Panc1 (cell line): Measurements from ENCODE around the gene CDK5RAP2. TPM values are rescaled to one million over a fixed set of nuclear protein-coding genes. Genes with fewer than 3 reads are reported as not detected.

Experiments
- ATAC-seq: fragments of 200-7000 bp; cut with Tn5 transposase; 2 replicates; pipeline ENCODE4 v1.9.1; 2020; ENCODE audit warnings: mild to moderate bottlenecking, moderate library complexity
- BruUV-seq: library from RNA; stranded (reverse); fragments of 400-500 nt; replicated peaks from 2 replicates; lab custom pipeline; 2021; lab: Mats Ljungman, UMichigan
- CTCF ChIA-PET: fragments of 300-600 bp; sonication (Branson Sonifier 250); formaldehyde crosslinking; loops from one replicate; lab custom pipeline; 2022; ENCODE audit warnings: antibody characterized with exemption; lab: Charles Lee
- POLR2A ChIA-PET: fragments of 300-600 bp; sonication (Branson Sonifier 250); formaldehyde crosslinking; loops from one replicate; lab custom pipeline; 2022; ENCODE audit warnings: antibody characterized with exemption; lab: Charles Lee
- DNase-seq: peaks from one replicate; pipeline ENCODE4 v3.0.0-alpha.2; 2010; ENCODE audit warnings: low read depth, low spot score
- H3K27ac ChIP-seq: 2 replicates; pipeline ENCODE4 v1.5.1; 2011; ENCODE audit warnings: mild to moderate bottlenecking, low read length, inconsistent platforms
- H3K27me3 ChIP-seq: fragments of 200-500 bp; sonication (Bioruptor generic); 2 replicates; pipeline ENCODE4 v1.6.0; 2014; ENCODE audit warnings: low read length, inconsistent platforms; ENCODE audit not compliant: control insufficient read depth, insufficient read depth
- H3K36me3 ChIP-seq: fragments of 200-500 bp; sonication (Bioruptor generic); 2 replicates; pipeline ENCODE4 v1.5.1; 2014; ENCODE audit warnings: inconsistent platforms, mild to moderate bottlenecking, low read length, moderate library complexity; ENCODE audit not compliant: control insufficient read depth, insufficient read depth
- H3K4me1 ChIP-seq: 2 replicates; pipeline ENCODE4 v1.5.1; 2011; ENCODE audit warnings: inconsistent platforms, mild to moderate bottlenecking, low read length, moderate library complexity; ENCODE audit not compliant: control insufficient read depth, insufficient read depth
- H3K4me3 ChIP-seq, 2 experiments: 2 replicates each; pipeline ENCODE4 v1.5.1; 2011 to 2012; ENCODE audit warnings: low read depth in 2 of 2, low read length in 2 of 2, mild to moderate bottlenecking in 2 of 2, inconsistent platforms in 1 of 2, moderate library complexity in 1 of 2
- H3K9me3 ChIP-seq: fragments of 200-500 bp; sonication (Bioruptor generic); 2 replicates; pipeline ENCODE4 v1.5.1; 2014; ENCODE audit warnings: low read depth, mild to moderate bottlenecking, inconsistent platforms, low read length, moderate library complexity; ENCODE audit not compliant: control insufficient read depth, insufficient read depth
- POLR2AphosphoS5 ChIP-seq: IDR thresholded peaks from 2 replicates; pipeline ENCODE4 v1.6.1; 2012; ENCODE audit warnings: mild to moderate bottlenecking, low read depth, low read length, moderate library complexity
- SIN3A ChIP-seq: IDR thresholded peaks from 2 replicates; pipeline ENCODE4 v1.6.1; 2012; ENCODE audit warnings: low read depth, mild to moderate bottlenecking, low read length, moderate library complexity, borderline replicate concordance; ENCODE audit not compliant: insufficient read depth
- TCF7L2 ChIP-seq: IDR thresholded peaks from 2 replicates; pipeline ENCODE4 v1.6.1; 2011; ENCODE audit warnings: mild to moderate bottlenecking, low read depth, low read length, inconsistent platforms
- in situ Hi-C: cut with HindIII; loops from 2 replicates; pipeline ENCODE4 v1.10.0; 2016; ENCODE audit warnings: low sequenced_read_pairs, low pct_unique_long_range_greater_than_20kb
- intact Hi-C: fragments of 100-400 bp; cut with micrococcal nuclease; formaldehyde crosslinking; loops from one replicate; pipeline ENCODE4 v1.10.0; 2022; ENCODE audit not compliant: unreplicated experiment
- total RNA-seq: library from RNA; stranded (reverse); gene quantifications from one replicate; pipeline ENCODE4 v1.2.1, GENCODE V29; 2021; ENCODE audit not compliant: unreplicated experiment
- TF ChIP-seq, protein P1 (sequence below), 2 experiments: IDR thresholded peaks; 2 replicates each; pipeline ENCODE4 v1.6.1; 2011 to 2012; ENCODE audit warnings: low read depth in 2 of 2, control low read depth in 1 of 2, low read length in 1 of 2, mild to moderate bottlenecking in 1 of 2, moderate library complexity in 1 of 2; ENCODE audit not compliant: insufficient read depth in 1 of 2
- TF ChIP-seq, protein P2 (sequence below): fragments of 450-650 bp; IDR thresholded peaks from 2 replicates; pipeline ENCODE4 v1.5.1; 2017; ENCODE audit warnings: mild to moderate bottlenecking

CDK5RAP2 gene
- total RNA-seq, 1 experiment from 2014 or later, result 47.7 TPM

DNA sequence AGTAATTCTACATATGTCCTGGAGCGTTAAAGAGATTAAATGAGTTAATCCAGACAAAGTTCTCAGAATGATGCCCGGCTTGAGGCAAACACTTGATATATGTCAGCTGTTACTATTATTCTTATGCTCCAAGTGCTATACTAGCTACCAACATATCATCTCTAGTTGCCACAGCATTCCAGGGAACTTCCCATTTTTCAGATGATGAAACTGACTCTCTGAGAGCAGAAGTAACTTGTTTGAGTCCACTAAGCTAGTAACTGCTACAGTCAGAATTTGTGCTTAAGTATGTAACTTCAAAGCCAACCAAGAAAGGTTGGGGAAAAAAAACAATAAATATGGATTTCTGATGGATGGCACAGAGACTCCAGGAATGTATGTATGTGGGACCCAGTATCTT is 98.1 kb downstream of the CDK5RAP2 start:
- no peak for ATAC-seq

DNA sequence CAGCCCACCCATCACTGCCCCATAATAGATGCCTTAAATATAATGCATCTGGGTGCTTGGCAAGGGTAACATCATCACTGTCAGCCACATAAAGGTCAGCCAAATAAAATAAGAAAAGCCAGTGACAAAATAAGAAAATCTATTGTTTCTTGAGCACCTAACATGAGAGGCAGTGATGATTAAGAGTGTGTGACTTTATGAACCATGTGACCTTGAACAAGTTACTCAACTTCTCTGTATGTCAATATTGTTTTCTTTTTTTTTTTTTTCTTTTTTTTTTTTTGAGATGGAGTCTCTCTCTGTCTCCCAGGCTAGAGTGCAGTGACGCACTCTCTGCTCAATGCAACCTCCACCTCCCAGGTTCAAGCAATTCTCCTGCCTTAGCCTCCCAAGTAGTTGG is 98.7 kb downstream of the CDK5RAP2 start:
- Histone ChIP-seq H3K27ac (no peak overlapping the region), H3K4me1 (no peaks in the 10 kb centered on the region), H3K36me3 (peaks cover 3% of the 10 kb centered on the region; the same call in 1 of the 2 replicates), H3K27me3 (no peaks in the 10 kb centered on the region), H3K4me3 (no peak overlapping the region), H3K9me3 (no peaks in the 10 kb centered on the region)
- intact Hi-C loops, result no loop called here
- no peak for TF ChIP-seq POLR2AphosphoS5
- TF ChIP-seq TCF7L2, result no peak
- TF ChIP-seq, protein P1, sequence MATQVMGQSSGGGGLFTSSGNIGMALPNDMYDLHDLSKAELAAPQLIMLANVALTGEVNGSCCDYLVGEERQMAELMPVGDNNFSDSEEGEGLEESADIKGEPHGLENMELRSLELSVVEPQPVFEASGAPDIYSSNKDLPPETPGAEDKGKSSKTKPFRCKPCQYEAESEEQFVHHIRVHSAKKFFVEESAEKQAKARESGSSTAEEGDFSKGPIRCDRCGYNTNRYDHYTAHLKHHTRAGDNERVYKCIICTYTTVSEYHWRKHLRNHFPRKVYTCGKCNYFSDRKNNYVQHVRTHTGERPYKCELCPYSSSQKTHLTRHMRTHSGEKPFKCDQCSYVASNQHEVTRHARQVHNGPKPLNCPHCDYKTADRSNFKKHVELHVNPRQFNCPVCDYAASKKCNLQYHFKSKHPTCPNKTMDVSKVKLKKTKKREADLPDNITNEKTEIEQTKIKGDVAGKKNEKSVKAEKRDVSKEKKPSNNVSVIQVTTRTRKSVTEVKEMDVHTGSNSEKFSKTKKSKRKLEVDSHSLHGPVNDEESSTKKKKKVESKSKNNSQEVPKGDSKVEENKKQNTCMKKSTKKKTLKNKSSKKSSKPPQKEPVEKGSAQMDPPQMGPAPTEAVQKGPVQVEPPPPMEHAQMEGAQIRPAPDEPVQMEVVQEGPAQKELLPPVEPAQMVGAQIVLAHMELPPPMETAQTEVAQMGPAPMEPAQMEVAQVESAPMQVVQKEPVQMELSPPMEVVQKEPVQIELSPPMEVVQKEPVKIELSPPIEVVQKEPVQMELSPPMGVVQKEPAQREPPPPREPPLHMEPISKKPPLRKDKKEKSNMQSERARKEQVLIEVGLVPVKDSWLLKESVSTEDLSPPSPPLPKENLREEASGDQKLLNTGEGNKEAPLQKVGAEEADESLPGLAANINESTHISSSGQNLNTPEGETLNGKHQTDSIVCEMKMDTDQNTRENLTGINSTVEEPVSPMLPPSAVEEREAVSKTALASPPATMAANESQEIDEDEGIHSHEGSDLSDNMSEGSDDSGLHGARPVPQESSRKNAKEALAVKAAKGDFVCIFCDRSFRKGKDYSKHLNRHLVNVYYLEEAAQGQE (IDR thresholded peaks at IDR 0.05; ENCODE audit: insufficient read depth in 1 of 2, low read depth in 2 of 2, low read length in 1 of 2), result no peak
- TF ChIP-seq SIN3A, result no peak
- TF ChIP-seq, protein P2, sequence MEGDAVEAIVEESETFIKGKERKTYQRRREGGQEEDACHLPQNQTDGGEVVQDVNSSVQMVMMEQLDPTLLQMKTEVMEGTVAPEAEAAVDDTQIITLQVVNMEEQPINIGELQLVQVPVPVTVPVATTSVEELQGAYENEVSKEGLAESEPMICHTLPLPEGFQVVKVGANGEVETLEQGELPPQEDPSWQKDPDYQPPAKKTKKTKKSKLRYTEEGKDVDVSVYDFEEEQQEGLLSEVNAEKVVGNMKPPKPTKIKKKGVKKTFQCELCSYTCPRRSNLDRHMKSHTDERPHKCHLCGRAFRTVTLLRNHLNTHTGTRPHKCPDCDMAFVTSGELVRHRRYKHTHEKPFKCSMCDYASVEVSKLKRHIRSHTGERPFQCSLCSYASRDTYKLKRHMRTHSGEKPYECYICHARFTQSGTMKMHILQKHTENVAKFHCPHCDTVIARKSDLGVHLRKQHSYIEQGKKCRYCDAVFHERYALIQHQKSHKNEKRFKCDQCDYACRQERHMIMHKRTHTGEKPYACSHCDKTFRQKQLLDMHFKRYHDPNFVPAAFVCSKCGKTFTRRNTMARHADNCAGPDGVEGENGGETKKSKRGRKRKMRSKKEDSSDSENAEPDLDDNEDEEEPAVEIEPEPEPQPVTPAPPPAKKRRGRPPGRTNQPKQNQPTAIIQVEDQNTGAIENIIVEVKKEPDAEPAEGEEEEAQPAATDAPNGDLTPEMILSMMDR, result no peak
- ChIA-PET POLR2A (no interaction called here), CTCF (no interaction called here)
- no peak for DNase-seq
- no TSS peak for BruUV-seq
- in situ Hi-C loops, result no loop called here
- no peak for ATAC-seq

More for the DNA sequence above, 98.1 kb downstream of the CDK5RAP2 start:
- Histone ChIP-seq H3K4me1 (no peaks in the 10 kb centered on the region), H3K4me3 (no peak overlapping the region), H3K27ac (no peak overlapping the region), H3K27me3 (no peaks in the 10 kb centered on the region), H3K36me3 (peaks cover 3% of the 10 kb centered on the region; the same call in 1 of the 2 replicates), H3K9me3 (no peaks in the 10 kb centered on the region)
- CTCF ChIA-PET, result no interaction called here
- BruUV-seq, result no TSS peak
- intact Hi-C loops (no loop called here), in situ Hi-C loops (no loop called here)
- POLR2A ChIA-PET, result no interaction called here
- no peak for DNase-seq
- TF ChIP-seq, protein P2, result no peak
- TF ChIP-seq SIN3A, result no peak
- TF ChIP-seq POLR2AphosphoS5, result no peak
- TF ChIP-seq TCF7L2, result no peak
